HepG2 (cell line): ENCODE results near the gene PRDM8. TPM values are rescaled to one million over a fixed set of nuclear protein-coding genes. Genes with fewer than 3 reads are reported as not detected.

Source experiments
- ATAC-seq: fragments of 200-7000 bp; cut with Tn5 transposase; 3 replicates; pipeline ENCODE4 v1.9.1; 2020; ENCODE audit warnings: mild to moderate bottlenecking, moderate library complexity
- BruUV-seq: library from RNA; stranded (reverse); fragments of 400-500 nt; replicated peaks from 2 replicates; lab custom pipeline; 2021; lab: Mats Ljungman, UMichigan
- CTCF ChIA-PET: fragments of 300-600 bp; formaldehyde crosslinking; extraction: SDS; loops from one replicate; lab custom pipeline; 2021; ENCODE audit warnings: low total read pairs, inconsistent platforms, low intra/inter-chr PET ratio; lab: Yijun Ruan, JAX
- POLR2A ChIA-PET: fragments of 350-600 bp; sonication (Branson Sonifier 250); formaldehyde crosslinking; loops from one replicate; lab custom pipeline; 2020; ENCODE audit warnings: antibody characterized with exemption, inconsistent platforms; lab: Yijun Ruan, JAX
- DNase-seq: peaks from one replicate; pipeline ENCODE4 v3.0.0-alpha.2; 2015; ENCODE audit warnings: low spot score
- FAIRE-seq: peaks from 3 replicates; lab custom pipeline; 2011; peaks lifted over from hg19 to GRCh38; lab: Jason Lieb, UNC
- H2AFZ ChIP-seq: one replicate; pipeline ENCODE4 v1.6.1; 2011; ENCODE audit warnings: low read length, inconsistent platforms
- H3K27ac ChIP-seq: fragments of 300-600 bp; 3 replicates; pipeline ENCODE4 v1.8.0; 2011; ENCODE audit warnings: mixed run types, mild to moderate bottlenecking, mixed read lengths, low read length, inconsistent platforms; ENCODE audit not compliant: insufficient read depth; ENCODE audit errors: extremely low read length
- H3K27me3 ChIP-seq, 2 experiments: fragments of 200-600 bp in 1 of 2; 2 replicates in 1 of 2; 3 replicates in 1 of 2; pipeline versions ENCODE4 v1.6.0 to v1.8.0; 2011; ENCODE audit warnings: low read length in 2 of 2, mild to moderate bottlenecking in 2 of 2, moderate library complexity in 2 of 2, inconsistent platforms in 1 of 2; ENCODE audit not compliant: insufficient read depth in 2 of 2, control insufficient read depth in 1 of 2
- H3K36me3 ChIP-seq, 2 experiments: fragments of 200-600 bp in 1 of 2; replicated peaks in 1 of 2; 2 replicates in 1 of 2; 3 replicates in 1 of 2; pipeline versions ENCODE4 v1.5.1 to v1.8.0; 2011; ENCODE audit warnings: low read length in 2 of 2, inconsistent platforms in 1 of 2; ENCODE audit not compliant: insufficient read depth in 2 of 2, control insufficient read depth in 1 of 2
- H3K4me1 ChIP-seq: 2 replicates; pipeline ENCODE4 v1.5.1; 2012; ENCODE audit warnings: low read length, inconsistent platforms; ENCODE audit not compliant: insufficient read depth
- H3K4me2 ChIP-seq: 2 replicates; pipeline ENCODE4 v1.6.0; 2011; ENCODE audit warnings: low read depth, low read length, inconsistent platforms
- H3K4me3 ChIP-seq, 3 experiments: fragments of 200-600 bp in 1 of 3; sonication (generic), shearing (Covaris generic) in 1 of 3; replicated peaks in 1 of 3; 2 replicates each; pipeline ENCODE4 v1.5.1; 2011 to 2016; ENCODE audit warnings: low read length in 3 of 3, inconsistent platforms in 2 of 3, low read depth in 2 of 3, mild to moderate bottlenecking in 2 of 3, control low read depth in 1 of 3, mixed read lengths in 1 of 3; ENCODE audit not compliant: insufficient read depth in 1 of 3
- H3K79me2 ChIP-seq: one replicate; pipeline ENCODE4 v1.6.1; 2011; ENCODE audit warnings: low read length, inconsistent platforms; ENCODE audit not compliant: insufficient read depth
- H3K9ac ChIP-seq: 2 replicates; pipeline ENCODE4 v1.6.0; 2011; ENCODE audit warnings: mild to moderate bottlenecking, low read depth, low read length, inconsistent platforms; ENCODE audit not compliant: insufficient read depth
- H3K9me3 ChIP-seq: 2 replicates; pipeline ENCODE4 v1.5.1; 2012; ENCODE audit warnings: mild to moderate bottlenecking, low read length
- H4K20me1 ChIP-seq: 2 replicates; pipeline ENCODE4 v1.6.0; 2011; ENCODE audit warnings: inconsistent platforms, mild to moderate bottlenecking, low read length, moderate library complexity; ENCODE audit not compliant: insufficient read depth
- BRCA1 ChIP-seq: sonication (generic); formaldehyde crosslinking; IDR thresholded peaks from 2 replicates; pipeline ENCODE4 v1.4.0; 2020; ENCODE audit warnings: missing genetic modification reagents
- CCAR2 ChIP-seq: fragments of 200-400 bp; formaldehyde crosslinking; optimal IDR thresholded peaks from 2 replicates; pipeline ENCODE3; 2018; ENCODE audit warnings: low read depth, mild to moderate bottlenecking, low read length, moderate library complexity
- CENPT ChIP-seq: sonication (generic); formaldehyde crosslinking; IDR thresholded peaks from 2 replicates; pipeline ENCODE4 v1.8.0; 2022; ENCODE audit warnings: low read depth, mild to moderate bottlenecking, moderate library complexity, missing genetic modification reagents
- ELF1 ChIP-seq: sonication (generic); formaldehyde crosslinking; IDR thresholded peaks from 2 replicates; pipeline ENCODE4 v1.4.0; 2020; ENCODE audit warnings: missing genetic modification reagents
- HNF4A ChIP-seq: sonication (generic); formaldehyde crosslinking; IDR thresholded peaks from 2 replicates; pipeline ENCODE4 v1.4.0; 2020; ENCODE audit warnings: missing genetic modification reagents
- HNRNPLL ChIP-seq: fragments of 200-400 bp; formaldehyde crosslinking; IDR thresholded peaks from 2 replicates; pipeline ENCODE4 v1.6.1; 2017; ENCODE audit warnings: mild to moderate bottlenecking, low read depth, low read length; ENCODE audit not compliant: poor library complexity, severe bottlenecking
- SNAI1 ChIP-seq: sonication (generic); formaldehyde crosslinking; IDR thresholded peaks from 2 replicates; pipeline ENCODE4 v1.5.0; 2020; ENCODE audit warnings: mild to moderate bottlenecking, missing genetic modification reagents, borderline replicate concordance
- ZNF160 ChIP-seq: sonication (generic); formaldehyde crosslinking; IDR thresholded peaks from 2 replicates; pipeline ENCODE4 v1.8.0; 2022; ENCODE audit warnings: mild to moderate bottlenecking, inconsistent platforms, missing genetic modification reagents
- ZNF432 ChIP-seq: sonication (generic); formaldehyde crosslinking; IDR thresholded peaks from 2 replicates; pipeline ENCODE4 v1.5.0; 2020; ENCODE audit warnings: missing genetic modification reagents, mild to moderate bottlenecking, borderline replicate concordance
- ZNF441 ChIP-seq: sonication (generic); formaldehyde crosslinking; IDR thresholded peaks from 2 replicates; pipeline ENCODE4 v1.7.0; 2021; ENCODE audit warnings: missing genetic modification reagents, borderline replicate concordance
- ZNF484 ChIP-seq: sonication (generic); formaldehyde crosslinking; IDR thresholded peaks from 2 replicates; pipeline ENCODE4 v1.5.1; 2020; ENCODE audit warnings: mild to moderate bottlenecking, low read depth, missing genetic modification reagents, borderline replicate concordance
- WGBS: methylation state at CpG from one replicate; pipeline ENCODE4 v1.1.6; 2017; ENCODE audit warnings: low lambda C conversion rate; 5-methylcytosine and 5-hydroxymethylcytosine counted together
- in situ Hi-C: cut with HindIII; loops from 2 replicates; pipeline ENCODE4 v1.10.0; 2017; ENCODE audit warnings: low pct_unique_long_range_greater_than_20kb; ENCODE audit not compliant: extremely low pct_ligation_motif_present
- intact Hi-C: fragments of 100-400 bp; cut with micrococcal nuclease; formaldehyde crosslinking; loops from one replicate; pipeline ENCODE4 v1.10.0; 2022; ENCODE audit not compliant: unreplicated experiment
- polyA plus RNA-seq, 8 experiments: library from polyadenylated mRNA; depleted of rRNA in 3 of 8; stranded (reverse) in 7 of 8; unstranded in 1 of 8; fragments of >200 nt; fragmentation: Illumina TruSeq in 4 of 8; extraction: Trizol in 4 of 8; gene quantifications; 2 replicates each; pipeline versions ENCODE4 v1.2.1 to v1.2.3, GENCODE V29; 2011 to 2016; ENCODE audit warnings: low read depth in 4 of 8, missing spikeins in 1 of 8, mixed read lengths in 1 of 8; ENCODE audit not compliant: insufficient read depth in 1 of 8
- total RNA-seq, 5 experiments: library from RNA; depleted of rRNA; stranded (reverse); fragments of >200 nt; fragmentation: Illumina TruSeq; extraction: Trizol; gene quantifications; 2 replicates each; pipeline ENCODE4 v1.2.3, GENCODE V29; 2016; ENCODE audit warnings: low read depth in 1 of 5
- TF ChIP-seq, protein P1 (sequence below): sonication (generic); formaldehyde crosslinking; IDR thresholded peaks from 2 replicates; pipeline ENCODE4 v1.9.0; 2022; ENCODE audit warnings: low read depth, missing genetic modification reagents
- TF ChIP-seq, protein P2 (sequence below): sonication (generic); formaldehyde crosslinking; IDR thresholded peaks from 2 replicates; pipeline ENCODE4 v1.5.0; 2020; ENCODE audit warnings: missing genetic modification reagents
- TF ChIP-seq, protein P3 (sequence below): sonication (generic); formaldehyde crosslinking; IDR thresholded peaks from 2 replicates; pipeline ENCODE4 v1.5.1; 2020; ENCODE audit warnings: missing genetic modification reagents, mild to moderate bottlenecking, borderline replicate concordance
- TF ChIP-seq, protein P4 (sequence below): IDR thresholded peaks from 2 replicates; pipeline ENCODE4 v1.6.1; 2018; ENCODE audit warnings: missing genetic modification reagents

The PRDM8 gene
- total and polyA plus RNA-seq, 2 of the 13 experiments (the other 11 are each of a cell fraction or from before 2014, with no cell fraction given) = 0.09 TPM; not detected in 1

DNA sequence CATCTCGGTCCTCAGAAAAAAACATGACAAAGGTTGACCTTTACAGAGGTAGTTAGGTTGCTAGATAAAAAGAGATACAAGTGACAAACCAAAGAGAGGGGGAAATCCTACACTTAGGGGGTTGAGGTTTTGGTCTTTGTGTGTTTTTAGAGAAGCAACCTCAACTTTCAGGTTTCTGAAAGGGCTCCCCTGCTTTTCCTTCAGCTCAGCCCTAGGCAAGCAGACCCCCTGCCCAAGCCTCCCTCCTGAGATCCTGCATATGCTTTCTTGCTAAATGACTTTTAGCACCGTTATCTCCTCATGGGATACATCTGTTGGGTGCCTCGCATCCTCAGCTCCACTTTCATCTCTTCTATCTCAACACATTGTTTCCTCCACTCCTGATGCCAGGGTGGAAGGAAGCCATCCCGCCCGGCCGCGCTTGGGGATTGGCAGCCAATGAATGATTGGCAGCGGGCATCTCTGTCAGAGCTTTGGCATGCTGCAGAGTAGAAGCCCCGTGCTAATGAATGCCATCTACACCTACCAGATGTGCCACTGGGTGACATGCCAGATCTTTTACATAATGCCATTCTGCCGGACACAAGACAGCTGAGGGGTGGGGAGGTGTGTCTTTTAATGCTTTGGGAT is 15.0 kb upstream of the PRDM8 start:
- TF ChIP-seq ELF1 (CRISPR knock-in tag) (no peak), ZNF441 (CRISPR knock-in tag) (no peak), BRCA1 (no peak), ZNF160 (no peak), ZNF484 (CRISPR knock-in tag) (no peak), CENPT (no peak), HNF4A (CRISPR knock-in tag) (no peak), HNRNPLL (no peak), SNAI1 (CRISPR knock-in tag) (no peak), CCAR2 (no peak), ZNF432 (CRISPR knock-in tag) (no peak)
- TF ChIP-seq, protein P1, sequence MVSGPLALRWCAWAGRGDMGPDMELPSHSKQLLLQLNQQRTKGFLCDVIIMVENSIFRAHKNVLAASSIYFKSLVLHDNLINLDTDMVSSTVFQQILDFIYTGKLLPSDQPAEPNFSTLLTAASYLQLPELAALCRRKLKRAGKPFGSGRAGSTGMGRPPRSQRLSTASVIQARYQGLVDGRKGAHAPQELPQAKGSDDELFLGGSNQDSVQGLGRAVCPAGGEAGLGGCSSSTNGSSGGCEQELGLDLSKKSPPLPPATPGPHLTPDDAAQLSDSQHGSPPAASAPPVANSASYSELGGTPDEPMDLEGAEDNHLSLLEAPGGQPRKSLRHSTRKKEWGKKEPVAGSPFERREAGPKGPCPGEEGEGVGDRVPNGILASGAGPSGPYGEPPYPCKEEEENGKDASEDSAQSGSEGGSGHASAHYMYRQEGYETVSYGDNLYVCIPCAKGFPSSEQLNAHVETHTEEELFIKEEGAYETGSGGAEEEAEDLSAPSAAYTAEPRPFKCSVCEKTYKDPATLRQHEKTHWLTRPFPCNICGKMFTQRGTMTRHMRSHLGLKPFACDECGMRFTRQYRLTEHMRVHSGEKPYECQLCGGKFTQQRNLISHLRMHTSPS (CRISPR knock-in tag) = no peak
- TF ChIP-seq, protein P2, sequence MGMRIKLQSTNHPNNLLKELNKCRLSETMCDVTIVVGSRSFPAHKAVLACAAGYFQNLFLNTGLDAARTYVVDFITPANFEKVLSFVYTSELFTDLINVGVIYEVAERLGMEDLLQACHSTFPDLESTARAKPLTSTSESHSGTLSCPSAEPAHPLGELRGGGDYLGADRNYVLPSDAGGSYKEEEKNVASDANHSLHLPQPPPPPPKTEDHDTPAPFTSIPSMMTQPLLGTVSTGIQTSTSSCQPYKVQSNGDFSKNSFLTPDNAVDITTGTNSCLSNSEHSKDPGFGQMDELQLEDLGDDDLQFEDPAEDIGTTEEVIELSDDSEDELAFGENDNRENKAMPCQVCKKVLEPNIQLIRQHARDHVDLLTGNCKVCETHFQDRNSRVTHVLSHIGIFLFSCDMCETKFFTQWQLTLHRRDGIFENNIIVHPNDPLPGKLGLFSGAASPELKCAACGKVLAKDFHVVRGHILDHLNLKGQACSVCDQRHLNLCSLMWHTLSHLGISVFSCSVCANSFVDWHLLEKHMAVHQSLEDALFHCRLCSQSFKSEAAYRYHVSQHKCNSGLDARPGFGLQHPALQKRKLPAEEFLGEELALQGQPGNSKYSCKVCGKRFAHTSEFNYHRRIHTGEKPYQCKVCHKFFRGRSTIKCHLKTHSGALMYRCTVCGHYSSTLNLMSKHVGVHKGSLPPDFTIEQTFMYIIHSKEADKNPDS (CRISPR knock-in tag) = no peak
- TF ChIP-seq, protein P3, sequence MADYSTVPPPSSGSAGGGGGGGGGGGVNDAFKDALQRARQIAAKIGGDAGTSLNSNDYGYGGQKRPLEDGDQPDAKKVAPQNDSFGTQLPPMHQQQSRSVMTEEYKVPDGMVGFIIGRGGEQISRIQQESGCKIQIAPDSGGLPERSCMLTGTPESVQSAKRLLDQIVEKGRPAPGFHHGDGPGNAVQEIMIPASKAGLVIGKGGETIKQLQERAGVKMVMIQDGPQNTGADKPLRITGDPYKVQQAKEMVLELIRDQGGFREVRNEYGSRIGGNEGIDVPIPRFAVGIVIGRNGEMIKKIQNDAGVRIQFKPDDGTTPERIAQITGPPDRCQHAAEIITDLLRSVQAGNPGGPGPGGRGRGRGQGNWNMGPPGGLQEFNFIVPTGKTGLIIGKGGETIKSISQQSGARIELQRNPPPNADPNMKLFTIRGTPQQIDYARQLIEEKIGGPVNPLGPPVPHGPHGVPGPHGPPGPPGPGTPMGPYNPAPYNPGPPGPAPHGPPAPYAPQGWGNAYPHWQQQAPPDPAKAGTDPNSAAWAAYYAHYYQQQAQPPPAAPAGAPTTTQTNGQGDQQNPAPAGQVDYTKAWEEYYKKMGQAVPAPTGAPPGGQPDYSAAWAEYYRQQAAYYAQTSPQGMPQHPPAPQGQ (CRISPR knock-in tag) = no peak
- TF ChIP-seq, protein P4, sequence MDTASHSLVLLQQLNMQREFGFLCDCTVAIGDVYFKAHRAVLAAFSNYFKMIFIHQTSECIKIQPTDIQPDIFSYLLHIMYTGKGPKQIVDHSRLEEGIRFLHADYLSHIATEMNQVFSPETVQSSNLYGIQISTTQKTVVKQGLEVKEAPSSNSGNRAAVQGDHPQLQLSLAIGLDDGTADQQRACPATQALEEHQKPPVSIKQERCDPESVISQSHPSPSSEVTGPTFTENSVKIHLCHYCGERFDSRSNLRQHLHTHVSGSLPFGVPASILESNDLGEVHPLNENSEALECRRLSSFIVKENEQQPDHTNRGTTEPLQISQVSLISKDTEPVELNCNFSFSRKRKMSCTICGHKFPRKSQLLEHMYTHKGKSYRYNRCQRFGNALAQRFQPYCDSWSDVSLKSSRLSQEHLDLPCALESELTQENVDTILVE (CRISPR knock-in tag) = no peak
- H3K9ac ChIP-seq = no peak overlapping the region
- intact Hi-C loops = no loop called here

More for the DNA sequence above, 15.0 kb upstream of the PRDM8 start:
- 34% methylated on average over 10 of the region's 10 CpGs for WGBS
- H2AFZ ChIP-seq = no peak overlapping the region
- H3K79me2 ChIP-seq = no peaks in the 10 kb centered on the region
- H3K4me3 ChIP-seq = no peak overlapping the region
- POLR2A ChIA-PET = no interaction called here
- no peaks in the 10 kb centered on the region for H3K36me3 ChIP-seq
- CTCF ChIA-PET = no interaction called here
- H3K4me1 ChIP-seq = peaks cover 7% of the 10 kb centered on the region; the same call in 1 of the 2 replicates
- H3K27ac ChIP-seq = no peak overlapping the region
- no peak for DNase-seq
- BruUV-seq = no TSS peak
- no peak for FAIRE-seq
- H3K4me2 ChIP-seq = no peak overlapping the region
- ATAC-seq = no peak
- H4K20me1 ChIP-seq = no peaks in the 10 kb centered on the region
- no peaks in the 10 kb centered on the region for H3K9me3 ChIP-seq
- in situ Hi-C loops = no loop called here
- peaks cover 4 to 45% of the 10 kb centered on the region in 2 experiments for H3K27me3 ChIP-seq
